ENCODE data around the gene CCDC159. TPM values are rescaled to one million over a fixed set of nuclear protein-coding genes. Genes with fewer than 3 reads are reported as not detected.

Gene CCDC159
- total RNA-seq, 3 donors from 2014 or later = 8.6 to 30.2 (median 25.5) TPM

DNA sequence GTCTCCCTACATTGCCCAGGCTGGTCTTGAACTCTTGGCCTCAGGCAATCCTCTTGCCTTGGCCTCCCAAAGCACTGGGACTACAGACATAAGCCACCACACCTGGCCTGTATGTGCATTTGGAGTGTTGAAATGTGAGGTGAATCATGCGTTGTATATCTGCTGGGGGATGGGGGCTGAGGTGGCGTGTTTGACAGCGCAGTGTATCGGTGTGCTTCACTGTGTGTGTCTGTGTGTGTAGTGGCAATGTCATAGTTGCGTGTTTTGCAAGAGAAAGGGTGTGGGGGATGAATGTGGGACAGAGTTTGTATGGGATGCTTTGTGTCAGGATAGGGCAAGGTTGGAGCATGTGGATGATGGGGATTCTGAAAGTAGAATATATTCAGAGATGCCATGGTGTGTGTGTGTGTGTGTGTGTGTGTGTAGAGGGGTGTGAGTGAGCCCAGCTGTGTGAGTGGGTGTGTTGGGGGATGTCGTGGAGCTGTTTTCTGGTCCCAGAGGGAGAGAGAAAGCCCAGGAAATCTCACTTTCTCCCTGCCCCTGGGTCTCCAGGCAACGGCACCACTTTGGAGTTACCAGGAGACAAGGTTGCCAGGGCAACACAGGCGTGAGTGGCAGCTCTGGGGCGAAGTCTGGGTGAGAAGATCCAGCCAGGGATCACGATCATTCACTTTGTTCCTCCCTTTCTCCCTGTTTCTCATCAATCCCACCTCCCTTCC lies 27.0 kb downstream of the CCDC159 start:
- intact Hi-C loops (cut with DNase I; ENCODE audit: low total_unique reads) = no loop called here
- no peak for DNase-seq (ENCODE audit: low spot score in 2 of 2)
- TF ChIP-seq POLR2AphosphoS5 (IDR thresholded peaks at IDR 0.05) (no peak), POLR2A (IDR thresholded peaks at IDR 0.05) (no peak), CTCF (IDR thresholded peaks at IDR 0.05) (no peak)
- H3K27ac ChIP-seq = no peak overlapping the region
- no peaks in the 10 kb centered on the region for H3K9me3 ChIP-seq
- no peaks in the 10 kb centered on the region for H3K36me3 ChIP-seq
- H3K4me3 ChIP-seq = no peak overlapping the region
- H3K27me3 ChIP-seq = no peaks in the 10 kb centered on the region
- peaks cover 0 to 6% of the 10 kb centered on the region in 2 donors for H3K4me1 ChIP-seq

DNA sequence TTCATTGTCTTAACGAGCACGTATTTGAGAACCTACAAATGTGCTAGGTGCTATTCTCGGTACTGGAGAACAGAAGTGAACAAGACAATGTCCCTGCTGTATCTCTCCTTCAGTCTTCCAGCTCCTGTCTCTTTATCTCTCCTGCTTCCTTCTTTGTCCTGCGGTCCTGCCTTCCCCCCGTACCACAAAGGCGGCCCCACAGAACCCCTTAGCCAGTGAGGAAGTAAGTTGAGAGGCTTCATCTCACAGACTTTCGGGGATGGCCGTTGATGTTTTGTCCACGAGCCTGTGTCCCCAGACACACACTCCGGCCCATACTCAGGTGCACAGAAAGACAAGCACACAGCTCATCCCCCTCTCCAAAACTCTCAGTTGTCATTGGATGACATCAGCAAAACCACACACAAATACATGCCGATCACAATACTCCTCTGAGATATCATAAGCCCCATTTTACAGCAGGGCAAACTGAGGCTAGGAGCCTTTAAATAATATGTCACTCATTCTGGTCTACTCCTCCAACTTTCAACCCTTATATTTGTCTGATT lies 27.6 kb downstream of the CCDC159 start:
- Histone ChIP-seq H3K4me1 (peaks cover 0 to 6% of the 10 kb centered on the region in 2 donors), H3K27me3 (no peaks in the 10 kb centered on the region), H3K9me3 (no peaks in the 10 kb centered on the region), H3K27ac (peak overlapping the region; percentile 91 to 97), H3K4me3 (peak overlapping the region; percentile 60 to 64 (median 63)), H3K36me3 (no peaks in the 10 kb centered on the region)
- intact Hi-C loops (cut with DNase I; ENCODE audit: low total_unique reads) = no loop called here
- no peak for DNase-seq (ENCODE audit: low spot score in 2 of 2)
- TF ChIP-seq POLR2A (IDR thresholded peaks at IDR 0.05) (no peak), CTCF (IDR thresholded peaks at IDR 0.05) (no peak), POLR2AphosphoS5 (IDR thresholded peaks at IDR 0.05) (no peak)

GRCh38 chr19:11374433-11375142 lies 28.3 kb downstream of the CCDC159 start, which contains the start of gene SWSAP1:
TSS of gene SWSAP1 (plus strand) at chr19:11374666. CDS start at chr19:11374681, 15 bp downstream.
- intact Hi-C loops (cut with DNase I; ENCODE audit: low total_unique reads) = no loop called here
- peak in 2 of 3 donors; percentile 87 to 90 for TF ChIP-seq POLR2AphosphoS5 (IDR thresholded peaks at IDR 0.05)
- TF ChIP-seq POLR2A (IDR thresholded peaks at IDR 0.05) = peak; percentile 36
- no peak for TF ChIP-seq CTCF (IDR thresholded peaks at IDR 0.05)
- Histone ChIP-seq H3K27me3 (no peaks in the 10 kb centered on the region), H3K4me1 (peaks cover 0 to 6% of the 10 kb centered on the region in 2 donors), H3K4me3 (peak within 1 kb of the TSS; percentile 60 to 64 (median 63)), H3K27ac (peak within 1 kb of the TSS; percentile 91 to 97), H3K36me3 (no peaks in the 10 kb centered on the region), H3K9me3 (no peaks in the 10 kb centered on the region)
- DNase-seq (ENCODE audit: low spot score in 2 of 2) = peak; percentile 98 to 100

DNA sequence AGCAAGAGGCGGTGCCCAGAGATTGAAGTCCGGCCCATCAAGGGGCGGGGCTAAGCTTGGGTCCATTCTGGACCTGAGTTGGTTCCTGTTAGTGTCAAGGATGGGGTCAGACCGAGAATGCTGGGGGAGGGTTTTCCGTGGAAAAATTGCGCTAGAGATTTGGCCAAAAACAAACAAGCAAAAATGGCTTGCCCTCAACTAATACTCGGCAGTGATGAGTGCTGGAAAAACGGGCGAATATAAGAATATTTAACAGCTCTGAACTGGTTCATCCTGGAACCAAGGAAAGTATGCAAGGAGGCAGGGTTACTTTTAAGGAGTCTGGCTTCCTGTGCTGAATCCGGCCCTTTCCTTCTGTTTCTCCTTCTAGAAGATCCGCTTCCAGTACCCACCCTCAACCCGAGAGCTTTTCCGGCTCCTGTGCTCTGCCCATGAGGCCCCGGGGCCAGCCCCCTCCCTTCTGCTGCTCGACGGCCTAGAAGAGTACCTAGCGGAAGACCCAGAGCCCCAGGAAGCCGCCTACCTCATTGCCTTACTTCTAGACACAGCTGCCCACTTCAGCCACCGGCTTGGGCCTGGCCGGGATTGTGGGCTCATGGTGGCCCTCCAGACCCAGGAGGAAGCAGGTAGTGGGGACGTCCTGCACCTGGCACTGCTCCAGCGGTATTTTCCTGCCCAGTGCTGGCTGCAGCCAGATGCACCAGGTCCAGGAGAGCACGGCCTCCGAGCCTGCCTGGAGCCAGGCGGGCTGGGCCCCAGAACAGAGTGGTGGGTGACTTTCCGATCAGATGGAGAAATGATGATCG lies 29.0 kb downstream of the CCDC159 start:
- no peaks in the 10 kb centered on the region for H3K27me3 ChIP-seq
- DNase-seq (ENCODE audit: low spot score in 2 of 2) = peak in 1 of 2 donors; percentile 56
- H3K36me3 ChIP-seq = no peaks in the 10 kb centered on the region
- H3K9me3 ChIP-seq = no peaks in the 10 kb centered on the region
- peak overlapping the region; percentile 60 to 64 (median 63) for H3K4me3 ChIP-seq
- TF ChIP-seq CTCF (IDR thresholded peaks at IDR 0.05) (no peak), POLR2AphosphoS5 (IDR thresholded peaks at IDR 0.05) (peak in 1 of 3 donors; percentile 12)
- H3K27ac ChIP-seq = peak overlapping the region; percentile 91 to 97
- H3K4me1 ChIP-seq = peaks cover 0 to 6% of the 10 kb centered on the region in 2 donors
- intact Hi-C loops (cut with DNase I; ENCODE audit: low total_unique reads) = no loop called here
